ENCODE data around the gene ANTXR1.

GRCh38 chr2:69298862-69299261, 285.9 kb downstream of the ANTXR1 start:
- no peak for TF ChIP-seq POLR2A (IDR thresholded peaks at IDR 0.05; ENCODE audit: low read depth, low read length)
- TF ChIP-seq, protein P1, sequence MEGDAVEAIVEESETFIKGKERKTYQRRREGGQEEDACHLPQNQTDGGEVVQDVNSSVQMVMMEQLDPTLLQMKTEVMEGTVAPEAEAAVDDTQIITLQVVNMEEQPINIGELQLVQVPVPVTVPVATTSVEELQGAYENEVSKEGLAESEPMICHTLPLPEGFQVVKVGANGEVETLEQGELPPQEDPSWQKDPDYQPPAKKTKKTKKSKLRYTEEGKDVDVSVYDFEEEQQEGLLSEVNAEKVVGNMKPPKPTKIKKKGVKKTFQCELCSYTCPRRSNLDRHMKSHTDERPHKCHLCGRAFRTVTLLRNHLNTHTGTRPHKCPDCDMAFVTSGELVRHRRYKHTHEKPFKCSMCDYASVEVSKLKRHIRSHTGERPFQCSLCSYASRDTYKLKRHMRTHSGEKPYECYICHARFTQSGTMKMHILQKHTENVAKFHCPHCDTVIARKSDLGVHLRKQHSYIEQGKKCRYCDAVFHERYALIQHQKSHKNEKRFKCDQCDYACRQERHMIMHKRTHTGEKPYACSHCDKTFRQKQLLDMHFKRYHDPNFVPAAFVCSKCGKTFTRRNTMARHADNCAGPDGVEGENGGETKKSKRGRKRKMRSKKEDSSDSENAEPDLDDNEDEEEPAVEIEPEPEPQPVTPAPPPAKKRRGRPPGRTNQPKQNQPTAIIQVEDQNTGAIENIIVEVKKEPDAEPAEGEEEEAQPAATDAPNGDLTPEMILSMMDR (IDR thresholded peaks at IDR 0.05; ENCODE audit: extremely low read depth in 1 of 2, insufficient read depth in 1 of 2, low read depth in 1 of 2, low read length in 2 of 2), result no peak
- TF ChIP-seq EZH2 (IDR thresholded peaks at IDR 0.05; ENCODE audit: borderline replicate concordance, low read depth, low read length, severe bottlenecking), result no peak
- no peak for TF ChIP-seq MAX (IDR thresholded peaks at IDR 0.05; ENCODE audit: insufficient read depth, insufficient read length)
- TF ChIP-seq GATA2 (IDR thresholded peaks at IDR 0.05; ENCODE audit: insufficient read depth, insufficient read length, low read depth, low read length), result no peak
